GM23248 (cell line): ENCODE measurements around the gene RIMS1. TPM values are rescaled to one million over a fixed set of nuclear protein-coding genes. Genes with fewer than 3 reads are reported as not detected.

ENCODE experiments used
- DNase-seq: peaks from one replicate; pipeline ENCODE4 v3.0.0-alpha.2; 2015
- H2AFZ ChIP-seq: fragments of 200-600 bp; sonication (generic); 2 replicates; pipeline ENCODE4 v1.6.1; 2016; ENCODE audit warnings: antibody characterized with exemption
- H3F3A ChIP-seq: fragments of 200-600 bp; sonication (generic); 2 replicates; pipeline ENCODE4 v1.6.1; 2016; ENCODE audit warnings: mild to moderate bottlenecking, antibody characterized with exemption, mixed run types; ENCODE audit not compliant: insufficient read depth
- H3K27ac ChIP-seq: fragments of 200-600 bp; sonication (generic); 2 replicates; pipeline ENCODE4 v1.5.1; 2016; ENCODE audit warnings: mild to moderate bottlenecking
- H3K27me3 ChIP-seq: fragments of 200-600 bp; sonication (generic); replicated peaks from 2 replicates; pipeline ENCODE4 v1.6.1; 2016; ENCODE audit warnings: mild to moderate bottlenecking; ENCODE audit not compliant: insufficient read depth
- H3K36me3 ChIP-seq: fragments of 200-600 bp; sonication (generic); 2 replicates; pipeline ENCODE4 v1.6.1; 2016; ENCODE audit warnings: low read depth, mild to moderate bottlenecking
- H3K4me1 ChIP-seq: fragments of 200-600 bp; sonication (generic); 2 replicates; pipeline ENCODE4 v1.6.1; 2016; ENCODE audit warnings: mild to moderate bottlenecking; ENCODE audit not compliant: insufficient read depth
- H3K4me2 ChIP-seq: fragments of 200-600 bp; sonication (generic); one replicate; pipeline ENCODE4 v1.6.1; 2016; ENCODE audit warnings: mild to moderate bottlenecking; ENCODE audit not compliant: unreplicated experiment
- H3K4me3 ChIP-seq: fragments of 200-600 bp; sonication (generic); 2 replicates; pipeline ENCODE4 v1.5.1; 2016; ENCODE audit warnings: mild to moderate bottlenecking
- H3K79me2 ChIP-seq: fragments of 200-600 bp; sonication (generic); 2 replicates; pipeline ENCODE4 v1.6.1; 2016; ENCODE audit warnings: mild to moderate bottlenecking; ENCODE audit not compliant: insufficient read depth
- H3K9ac ChIP-seq: fragments of 200-600 bp; sonication (generic); 2 replicates; pipeline ENCODE4 v1.6.1; 2016; ENCODE audit warnings: mild to moderate bottlenecking
- H3K9me2 ChIP-seq: fragments of 200-600 bp; sonication (generic); 2 replicates; pipeline ENCODE4 v1.6.1; 2016; ENCODE audit warnings: mixed run types, mild to moderate bottlenecking, moderate library complexity; ENCODE audit not compliant: insufficient read depth
- H3K9me3 ChIP-seq: fragments of 200-600 bp; sonication (generic); one replicate; pipeline ENCODE4 v1.6.1; 2017; ENCODE audit warnings: low read depth
- H4K20me1 ChIP-seq: fragments of 200-600 bp; sonication (generic); 2 replicates; pipeline ENCODE4 v1.6.0; 2016; ENCODE audit not compliant: insufficient read depth
- EZH2 ChIP-seq: fragments of 200-600 bp; sonication (generic); IDR thresholded peaks from 2 replicates; pipeline ENCODE4 v1.6.1; 2018; ENCODE audit warnings: antibody characterized with exemption, mild to moderate bottlenecking; ENCODE audit not compliant: insufficient read depth, poor library complexity, severe bottlenecking
- EZH2phosphoT487 ChIP-seq: fragments of 200-600 bp; sonication (generic); IDR thresholded peaks from 2 replicates; pipeline ENCODE4 v1.6.1; 2018; ENCODE audit warnings: antibody characterized with exemption, moderate library complexity, mild to moderate bottlenecking, low read depth; ENCODE audit not compliant: insufficient read depth
- WGBS, 2 experiments: methylation state at CpG; one replicate each; pipeline ENCODE4 v1.1.6; 2015 to 2017; ENCODE audit warnings: low lambda C conversion rate in 2 of 2, low coverage in 1 of 2; ENCODE audit errors: missing lambda C conversion rate in 2 of 2; 5-methylcytosine and 5-hydroxymethylcytosine counted together
- in situ Hi-C: fragments of 300-500 bp; cut with MboI; formaldehyde crosslinking; loops from 2 replicates; pipeline ENCODE4 v1.15.0; 2020
- polyA plus RNA-seq: library from polyadenylated mRNA; unstranded; fragments of >200 nt; fragmentation: Nextera tagmentation; extraction: Ambion mirVana; gene quantifications from 2 replicates; pipeline ENCODE4 v1.2.1, GENCODE V29; 2016
- total RNA-seq: library from RNA; depleted of rRNA; stranded (reverse); fragments of >200 nt; shearing (Covaris generic); gene quantifications from 2 replicates; pipeline ENCODE4 v1.2.3, GENCODE V29; 2014

RIMS1 gene
- total and polyA plus RNA-seq, 2 experiments from 2014 or later = 1.8 to 10.6 TPM

DNA sequence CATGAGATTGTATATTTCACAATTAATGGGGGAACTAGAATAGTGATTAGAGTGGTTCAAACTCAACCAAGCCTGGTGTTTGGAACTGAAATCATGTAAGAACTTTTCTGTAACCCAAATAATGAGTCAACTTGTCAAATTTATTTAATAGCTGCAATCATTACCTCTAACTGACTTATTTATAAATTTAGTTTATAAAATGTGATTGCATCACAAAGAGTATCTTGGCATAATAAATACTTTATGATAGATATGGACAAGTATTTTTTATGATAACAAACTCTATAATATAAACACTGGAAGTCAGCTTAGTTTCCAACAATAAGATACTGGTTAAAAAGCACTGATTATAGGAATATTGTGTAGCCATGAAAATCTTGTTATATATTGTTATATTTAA, 319.1 kb downstream of the RIMS1 start:
- H3K4me3 ChIP-seq = no peak overlapping the region
- no peak overlapping the region for H3K27ac ChIP-seq
- no peaks in the 10 kb centered on the region for H3F3A ChIP-seq
- H3K4me2 ChIP-seq = no peak overlapping the region
- H3K27me3 ChIP-seq = peaks cover 50% of the 10 kb centered on the region
- no peaks in the 10 kb centered on the region for H3K9me3 ChIP-seq
- H3K36me3 ChIP-seq = no peaks in the 10 kb centered on the region
- DNase-seq = no peak
- no peaks in the 10 kb centered on the region for H3K9me2 ChIP-seq
- TF ChIP-seq EZH2 = no peak
- TF ChIP-seq EZH2phosphoT487 = no peak
- in situ Hi-C loops = no loop called here
- H3K4me1 ChIP-seq = no peaks in the 10 kb centered on the region
- no peaks in the 10 kb centered on the region for H4K20me1 ChIP-seq
- no peaks in the 10 kb centered on the region for H3K79me2 ChIP-seq
- no peak overlapping the region for H3K9ac ChIP-seq
- H2AFZ ChIP-seq = no peak overlapping the region

DNA sequence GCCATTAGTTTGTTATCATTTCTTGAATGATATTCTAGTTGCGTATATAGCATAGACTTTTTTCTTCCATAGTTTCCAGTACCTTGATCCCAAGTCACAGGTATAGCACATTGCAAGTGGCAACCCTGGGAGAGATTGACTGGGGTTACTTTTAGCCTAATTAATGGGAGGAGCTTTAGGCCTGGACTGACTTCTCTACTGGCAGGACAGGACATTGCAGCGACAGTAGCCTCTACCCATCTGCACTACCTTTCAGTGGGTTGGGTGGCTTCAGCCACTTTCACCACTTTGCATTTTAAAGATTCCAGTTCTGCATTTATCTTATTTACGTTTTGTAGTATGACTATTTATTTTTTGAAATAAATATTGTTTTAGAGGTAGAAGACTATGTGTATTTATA, 320.3 kb downstream of the RIMS1 start:
- Histone ChIP-seq H3K79me2 (no peaks in the 10 kb centered on the region), H3K36me3 (no peaks in the 10 kb centered on the region), H3K9me3 (no peaks in the 10 kb centered on the region), H2AFZ (no peak overlapping the region), H3K4me2 (no peak overlapping the region), H3K27ac (no peak overlapping the region), H4K20me1 (no peaks in the 10 kb centered on the region), H3F3A (no peaks in the 10 kb centered on the region), H3K27me3 (peaks cover 56% of the 10 kb centered on the region), H3K4me1 (no peaks in the 10 kb centered on the region), H3K9ac (no peak overlapping the region), H3K4me3 (no peak overlapping the region), H3K9me2 (no peaks in the 10 kb centered on the region)
- in situ Hi-C loops = no loop called here
- no peak for DNase-seq
- WGBS, 2 experiments = 29 to 38% methylated on average over 3 of the region's 3 CpGs
- TF ChIP-seq EZH2 (no peak), EZH2phosphoT487 (no peak)

DNA sequence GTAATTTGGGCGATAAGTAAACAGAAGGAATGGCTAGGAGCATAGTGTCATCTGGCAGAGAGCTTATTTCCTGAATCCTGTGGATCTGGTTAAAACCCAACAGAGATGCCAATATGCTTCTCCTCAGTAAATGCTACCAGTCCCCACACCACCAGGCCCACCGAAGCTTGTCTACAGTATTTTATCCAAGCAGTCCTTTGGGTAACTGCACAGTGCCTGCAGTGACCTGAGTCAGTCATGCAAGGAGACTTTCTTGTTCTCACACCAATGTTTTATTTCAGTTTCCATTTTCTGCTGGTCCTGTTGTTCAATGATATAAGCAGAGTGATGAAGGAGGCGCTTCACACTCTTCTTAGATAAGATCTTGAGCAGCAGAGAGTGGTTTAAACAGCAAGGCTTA, 326.3 kb downstream of the RIMS1 start:
- Histone ChIP-seq H3K36me3 (no peaks in the 10 kb centered on the region), H3K79me2 (no peaks in the 10 kb centered on the region), H3K9ac (no peak overlapping the region), H3K9me2 (no peaks in the 10 kb centered on the region), H3K4me3 (no peak overlapping the region), H3K9me3 (no peaks in the 10 kb centered on the region), H3K4me1 (no peaks in the 10 kb centered on the region), H3K27ac (no peak overlapping the region), H3K27me3 (peaks cover 34% of the 10 kb centered on the region), H3K4me2 (no peak overlapping the region), H2AFZ (no peak overlapping the region), H3F3A (no peaks in the 10 kb centered on the region), H4K20me1 (no peaks in the 10 kb centered on the region)
- in situ Hi-C loops = no loop called here
- 19 to 20% methylated on average over 3 of the region's 3 CpGs for WGBS, 2 experiments
- TF ChIP-seq EZH2 (no peak), EZH2phosphoT487 (no peak)
- no peak for DNase-seq

DNA sequence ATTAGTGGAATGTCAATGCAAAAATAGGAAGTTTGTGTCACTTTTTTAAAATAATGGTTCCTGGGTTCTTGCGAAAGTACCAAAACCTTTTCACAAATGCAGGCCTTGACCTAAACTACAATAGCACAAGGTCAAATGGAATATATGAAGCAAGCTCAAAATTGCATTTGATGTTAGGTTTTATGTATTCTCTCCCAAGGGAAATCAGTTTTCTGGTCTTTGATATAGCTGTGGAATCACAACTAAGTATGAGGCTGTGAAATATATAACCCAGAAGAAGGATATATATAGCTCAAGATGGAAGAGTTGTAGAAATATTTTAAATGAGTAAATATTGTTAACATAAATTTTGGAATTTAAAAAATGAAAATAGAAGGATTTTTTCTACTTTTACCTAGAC, 327.3 kb downstream of the RIMS1 start:
- Histone ChIP-seq H3K27ac (no peak overlapping the region), H3K9ac (no peak overlapping the region), H3K4me3 (no peak overlapping the region), H3K9me3 (no peaks in the 10 kb centered on the region), H2AFZ (no peak overlapping the region), H4K20me1 (no peaks in the 10 kb centered on the region), H3K27me3 (peaks cover 30% of the 10 kb centered on the region), H3K79me2 (no peaks in the 10 kb centered on the region), H3K4me2 (no peak overlapping the region), H3K36me3 (no peaks in the 10 kb centered on the region), H3F3A (no peaks in the 10 kb centered on the region), H3K9me2 (no peaks in the 10 kb centered on the region), H3K4me1 (no peaks in the 10 kb centered on the region)
- TF ChIP-seq EZH2 (no peak), EZH2phosphoT487 (no peak)
- 72 to 75% methylated on average over 1 of the region's 1 CpG for WGBS, 2 experiments
- DNase-seq = no peak
- in situ Hi-C loops = no loop called here

DNA sequence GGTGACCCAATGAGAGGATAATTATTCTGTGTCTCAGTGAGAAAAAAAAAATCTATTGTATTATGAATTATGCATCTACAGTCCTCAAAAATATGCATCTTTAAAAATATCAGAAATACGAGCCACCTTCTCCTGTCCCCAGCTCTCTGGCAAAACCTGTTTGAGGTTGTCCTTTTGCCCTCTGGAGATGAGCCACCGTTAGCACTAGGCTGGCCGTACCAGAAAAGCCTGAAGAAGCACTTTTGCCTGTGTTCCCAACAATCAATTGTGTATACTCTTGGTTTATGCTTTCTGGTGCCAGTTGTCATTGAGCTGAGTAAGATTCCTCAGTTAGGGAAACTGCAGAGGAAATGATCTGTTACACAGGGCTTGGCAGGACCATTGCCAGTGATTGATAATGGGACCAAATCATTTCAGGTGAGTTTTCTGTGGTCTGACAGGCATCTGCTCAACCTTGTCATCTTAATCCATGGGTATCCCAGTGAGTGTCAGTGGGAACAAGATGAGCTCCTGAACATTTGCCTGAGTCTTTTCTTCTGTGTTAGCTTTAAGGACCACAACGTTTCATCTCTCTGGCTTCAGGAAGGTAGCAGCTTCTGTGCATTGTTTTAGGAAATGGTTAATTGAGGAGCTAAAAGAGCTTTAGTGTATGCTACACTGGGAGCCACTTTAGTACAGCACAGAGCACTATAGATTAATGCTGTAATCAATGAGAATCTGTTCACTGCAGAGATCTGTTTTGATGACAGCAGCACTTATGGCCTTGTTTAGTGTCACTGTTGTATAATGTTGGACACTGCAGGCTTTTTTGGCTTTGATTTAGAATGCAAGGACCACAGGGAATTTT, 330.1 kb downstream of the RIMS1 start:
- H3K27me3 ChIP-seq = peaks cover 19% of the 10 kb centered on the region
- H3K9me2 ChIP-seq = no peaks in the 10 kb centered on the region
- no peaks in the 10 kb centered on the region for H3K4me1 ChIP-seq
- H3F3A ChIP-seq = no peaks in the 10 kb centered on the region
- H3K27ac ChIP-seq = no peak overlapping the region
- no peaks in the 10 kb centered on the region for H3K36me3 ChIP-seq
- H3K9me3 ChIP-seq = no peaks in the 10 kb centered on the region
- H3K4me3 ChIP-seq = no peak overlapping the region
- no peaks in the 10 kb centered on the region for H4K20me1 ChIP-seq
- no peak for DNase-seq
- TF ChIP-seq EZH2phosphoT487 = no peak
- TF ChIP-seq EZH2 = no peak
- in situ Hi-C loops = no loop called here
- WGBS, 2 experiments = 8 to 10% methylated on average over 4 of the region's 4 CpGs
- no peaks in the 10 kb centered on the region for H3K79me2 ChIP-seq
- no peak overlapping the region for H3K9ac ChIP-seq
- no peak overlapping the region for H2AFZ ChIP-seq
- no peak overlapping the region for H3K4me2 ChIP-seq
